Measurements from ENCODE around the gene AVPI1. TPM values are rescaled to one million over a fixed set of nuclear protein-coding genes. Genes with fewer than 3 reads are reported as not detected.

Gene AVPI1, protein sequence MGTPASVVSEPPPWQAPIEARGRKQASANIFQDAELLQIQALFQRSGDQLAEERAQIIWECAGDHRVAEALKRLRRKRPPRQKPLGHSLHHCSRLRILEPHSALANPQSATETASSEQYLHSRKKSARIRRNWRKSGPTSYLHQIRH
- 3.3 TPM for polyA plus RNA-seq (2013, experiment 1 of 2)
- 2.9 TPM for polyA plus RNA-seq (2013, experiment 2 of 2)

DNA sequence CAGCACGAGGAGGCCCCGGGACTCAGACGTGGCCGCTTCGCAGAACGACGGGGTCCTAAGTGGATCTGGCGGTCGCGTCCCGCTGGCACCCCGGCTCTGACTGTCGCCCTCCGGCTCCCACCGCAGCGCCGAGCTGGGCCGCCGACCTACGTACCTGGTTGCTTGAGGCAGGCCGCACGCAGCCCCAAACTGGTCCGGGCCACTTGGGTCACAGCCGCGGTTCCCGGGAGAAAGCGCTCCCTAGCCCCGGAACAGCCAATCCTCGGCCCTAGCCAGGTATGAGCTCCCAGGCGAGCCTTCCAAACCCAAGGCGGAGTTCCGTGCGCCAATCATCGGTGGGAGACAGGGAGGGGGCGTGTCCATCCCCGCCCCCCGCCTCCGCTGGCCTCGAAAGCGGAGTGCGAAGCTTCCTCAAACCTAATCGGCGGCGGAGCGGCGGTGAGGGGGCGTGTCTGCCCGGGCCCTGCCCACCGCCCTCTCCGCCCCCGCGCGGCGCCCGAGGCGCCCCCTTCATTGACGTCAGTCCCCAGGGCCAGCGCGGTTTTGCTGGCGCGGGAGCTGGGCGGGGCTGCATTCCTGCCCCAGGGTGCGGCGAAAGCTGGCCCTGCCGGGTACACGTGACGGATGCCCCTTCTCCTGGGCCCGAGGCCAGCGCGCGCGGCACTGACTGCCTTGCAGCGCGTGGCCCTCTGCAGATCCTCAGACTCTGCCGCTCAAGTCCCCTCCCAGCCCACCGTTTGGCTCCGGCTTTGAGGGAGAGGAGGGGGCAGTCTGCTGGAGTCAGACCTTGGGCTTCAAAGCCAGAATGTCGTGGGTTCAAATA lies at the start of gene AVPI1:
AVPI1 (minus strand) TSS at position 280 of the 823 bp plus-strand sequence. CDS start 7,336 bp downstream, outside the sequence.
- H3K27ac ChIP-seq (ENCODE audit: low read depth, low read length), result no peak within 1 kb of the TSS
- no CpG with 5 or more reads among the region's 78 CpGs for WGBS (ENCODE audit: extremely low coverage, insufficient coverage, low lambda C conversion rate)
- H3K4me1 ChIP-seq (ENCODE audit: control insufficient read depth, low read depth, low read length), result peaks cover 3% of the 10 kb centered on the region

DNA sequence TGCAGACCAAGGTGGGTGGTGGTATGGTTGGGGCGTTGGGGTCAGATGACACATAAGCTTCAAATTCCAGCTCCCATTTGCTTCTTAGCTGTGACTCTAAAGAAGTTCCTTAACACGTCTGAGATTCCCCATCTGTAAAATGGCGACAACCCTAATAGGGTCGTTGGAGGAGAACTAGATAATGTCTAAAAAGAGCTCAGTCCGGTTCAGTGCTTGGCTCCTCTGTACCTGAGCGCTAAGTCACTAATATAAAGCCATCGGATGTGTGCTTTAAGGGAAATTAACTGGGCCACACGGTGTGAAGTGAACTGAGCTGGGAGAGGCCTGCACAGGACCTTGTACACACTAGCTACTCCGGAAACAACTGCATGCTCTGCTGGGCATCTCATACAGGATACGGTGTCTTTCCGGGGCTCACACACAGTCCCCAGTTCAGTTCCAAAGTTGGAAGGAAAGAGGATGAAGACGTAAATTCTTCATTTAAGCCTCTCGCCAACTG lies 49.4 kb upstream of the AVPI1 start:
- Histone ChIP-seq H3K4me2 (ENCODE audit: low read length) (peak overlapping the region; percentile 5), H3K4me1 (ENCODE audit: control insufficient read depth, low read depth, low read length) (peaks cover 2% of the 10 kb centered on the region), H3K36me3 (ENCODE audit: control insufficient read depth, insufficient read depth, low read length) (no peaks in the 10 kb centered on the region), H3K79me1 (ENCODE audit: low read length) (peaks cover 15% of the 10 kb centered on the region), H3K79me2 (ENCODE audit: control insufficient read depth, insufficient read depth, low read length) (peaks cover 11% of the 10 kb centered on the region), H3K4me3 (ENCODE audit: low read length) (no peak overlapping the region), H2BK5ac (ENCODE audit: low read length) (no peak overlapping the region), H3K27ac (ENCODE audit: low read depth, low read length) (no peak overlapping the region), H2BK15ac (replicated peaks; ENCODE audit: low read depth) (no peak overlapping the region), H3K23ac (ENCODE audit: low read length) (no peak overlapping the region), H4K5ac (ENCODE audit: low read length) (peak overlapping the region; percentile 17), H3K18ac (ENCODE audit: low read length) (no peak overlapping the region), H3K9ac (ENCODE audit: low read length) (peak overlapping the region; percentile 16), H2AK5ac (ENCODE audit: low read length) (no peak overlapping the region), H3K56ac (ENCODE audit: low read length) (peak overlapping the region; percentile 72), H3K4ac (ENCODE audit: low read depth, low read length) (no peak overlapping the region), H2BK120ac (ENCODE audit: low read depth, low read length) (no peak overlapping the region), H3K27me3 (ENCODE audit: insufficient read depth, low read length, poor library complexity) (no peaks in the 10 kb centered on the region), H4K8ac (ENCODE audit: low read depth, low read length) (no peak overlapping the region)
- no peak for DNase-seq
- WGBS (ENCODE audit: extremely low coverage, insufficient coverage, low lambda C conversion rate), result no CpG with 5 or more reads among the region's 13 CpGs

More for the DNA sequence above, at the start of gene AVPI1:
- Histone ChIP-seq H2BK120ac (ENCODE audit: low read depth, low read length) (no peak within 1 kb of the TSS), H3K18ac (ENCODE audit: low read length) (no peak within 1 kb of the TSS), H3K4me3 (ENCODE audit: low read length) (peak within 1 kb of the TSS; percentile 67), H3K79me2 (ENCODE audit: control insufficient read depth, insufficient read depth, low read length) (no peaks in the 10 kb centered on the region), H2AK5ac (ENCODE audit: low read length) (peak within 1 kb of the TSS; percentile 85), H4K5ac (ENCODE audit: low read length) (peak within 1 kb of the TSS; percentile 8), H3K36me3 (ENCODE audit: control insufficient read depth, insufficient read depth, low read length) (no peaks in the 10 kb centered on the region), H2BK15ac (replicated peaks; ENCODE audit: low read depth) (no peak within 1 kb of the TSS), H3K23ac (ENCODE audit: low read length) (no peak within 1 kb of the TSS), H3K56ac (ENCODE audit: low read length) (peak within 1 kb of the TSS; percentile 93), H4K8ac (ENCODE audit: low read depth, low read length) (no peak within 1 kb of the TSS), H2BK5ac (ENCODE audit: low read length) (no peak within 1 kb of the TSS), H3K4me2 (ENCODE audit: low read length) (peak within 1 kb of the TSS; percentile 61), H3K27me3 (ENCODE audit: insufficient read depth, low read length, poor library complexity) (no peaks in the 10 kb centered on the region), H3K79me1 (ENCODE audit: low read length) (no peaks in the 10 kb centered on the region), H3K9ac (ENCODE audit: low read length) (peak within 1 kb of the TSS; percentile 86), H3K4ac (ENCODE audit: low read depth, low read length) (no peak within 1 kb of the TSS)
- DNase-seq, result peak; percentile 99

DNA sequence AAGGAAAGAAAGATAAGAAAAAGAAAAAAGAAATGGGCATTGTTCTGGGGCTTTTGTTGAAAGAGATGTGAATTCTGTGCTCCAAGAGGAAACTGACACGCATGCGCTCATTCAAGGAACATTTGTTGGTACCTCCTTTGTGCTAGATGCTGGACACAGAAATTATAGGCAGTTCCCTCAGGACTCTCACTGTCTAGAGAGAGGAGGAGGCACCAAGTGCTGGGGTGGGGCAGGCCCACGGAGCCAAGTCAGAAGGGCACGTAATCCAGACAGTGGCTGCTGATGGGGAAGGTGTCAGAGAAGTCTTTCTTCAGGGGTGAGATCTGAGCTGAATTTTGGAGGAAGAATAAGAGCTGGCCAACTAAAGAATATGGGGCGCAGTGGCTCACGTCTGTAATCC lies 47.0 kb upstream of the AVPI1 start:
- WGBS (ENCODE audit: extremely low coverage, insufficient coverage, low lambda C conversion rate), result no CpG with 5 or more reads among the region's 6 CpGs
- Histone ChIP-seq H3K4me1 (ENCODE audit: control insufficient read depth, low read depth, low read length) (peaks cover 2% of the 10 kb centered on the region), H2BK120ac (ENCODE audit: low read depth, low read length) (no peak overlapping the region), H3K27ac (ENCODE audit: low read depth, low read length) (no peak overlapping the region), H3K4me3 (ENCODE audit: low read length) (no peak overlapping the region), H3K23ac (ENCODE audit: low read length) (no peak overlapping the region), H2AK5ac (ENCODE audit: low read length) (no peak overlapping the region), H3K4ac (ENCODE audit: low read depth, low read length) (no peak overlapping the region), H3K79me1 (ENCODE audit: low read length) (peaks cover 7% of the 10 kb centered on the region), H3K27me3 (ENCODE audit: insufficient read depth, low read length, poor library complexity) (no peaks in the 10 kb centered on the region), H4K8ac (ENCODE audit: low read depth, low read length) (no peak overlapping the region), H3K4me2 (ENCODE audit: low read length) (no peak overlapping the region), H3K18ac (ENCODE audit: low read length) (no peak overlapping the region), H3K79me2 (ENCODE audit: control insufficient read depth, insufficient read depth, low read length) (peaks cover 11% of the 10 kb centered on the region), H4K5ac (ENCODE audit: low read length) (no peak overlapping the region), H2BK15ac (replicated peaks; ENCODE audit: low read depth) (no peak overlapping the region), H3K9ac (ENCODE audit: low read length) (no peak overlapping the region), H2BK5ac (ENCODE audit: low read length) (no peak overlapping the region), H3K36me3 (ENCODE audit: control insufficient read depth, insufficient read depth, low read length) (no peaks in the 10 kb centered on the region), H3K56ac (ENCODE audit: low read length) (no peak overlapping the region)
- DNase-seq, result no peak

DNA sequence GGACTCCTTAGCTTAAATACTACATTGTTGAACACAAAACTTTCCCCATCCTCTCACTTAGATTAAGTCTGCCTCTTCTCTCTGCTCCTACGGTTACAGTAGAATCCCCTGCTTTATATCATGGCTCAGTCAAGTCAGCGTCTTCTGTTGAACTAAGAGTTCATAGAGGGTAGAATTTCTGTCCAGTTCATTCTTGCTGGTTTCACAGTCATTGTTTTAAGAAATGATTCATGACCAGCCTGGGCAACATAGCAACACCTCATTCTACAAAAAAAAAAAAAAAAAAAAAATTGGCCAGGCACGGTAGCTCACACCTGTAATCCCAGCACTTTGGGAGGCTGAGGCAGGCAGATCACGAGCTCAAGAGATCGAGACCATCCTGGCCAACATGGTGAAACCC lies 46.2 kb upstream of the AVPI1 start:
- Histone ChIP-seq H2BK120ac (ENCODE audit: low read depth, low read length) (no peak overlapping the region), H2BK15ac (replicated peaks; ENCODE audit: low read depth) (no peak overlapping the region), H2BK5ac (ENCODE audit: low read length) (no peak overlapping the region), H3K4ac (ENCODE audit: low read depth, low read length) (no peak overlapping the region), H3K36me3 (ENCODE audit: control insufficient read depth, insufficient read depth, low read length) (no peaks in the 10 kb centered on the region), H3K4me1 (ENCODE audit: control insufficient read depth, low read depth, low read length) (peaks cover 2% of the 10 kb centered on the region), H3K79me2 (ENCODE audit: control insufficient read depth, insufficient read depth, low read length) (peaks cover 6% of the 10 kb centered on the region), H3K56ac (ENCODE audit: low read length) (no peak overlapping the region), H3K4me3 (ENCODE audit: low read length) (no peak overlapping the region), H3K4me2 (ENCODE audit: low read length) (no peak overlapping the region), H4K8ac (ENCODE audit: low read depth, low read length) (no peak overlapping the region), H4K5ac (ENCODE audit: low read length) (no peak overlapping the region), H3K18ac (ENCODE audit: low read length) (no peak overlapping the region), H3K79me1 (ENCODE audit: low read length) (peaks cover 3% of the 10 kb centered on the region), H3K27ac (ENCODE audit: low read depth, low read length) (no peak overlapping the region), H3K9ac (ENCODE audit: low read length) (no peak overlapping the region), H3K23ac (ENCODE audit: low read length) (no peak overlapping the region), H2AK5ac (ENCODE audit: low read length) (no peak overlapping the region), H3K27me3 (ENCODE audit: insufficient read depth, low read length, poor library complexity) (no peaks in the 10 kb centered on the region)
- no peak for DNase-seq
- WGBS (ENCODE audit: extremely low coverage, insufficient coverage, low lambda C conversion rate), result no CpG with 5 or more reads among the region's 5 CpGs

DNA sequence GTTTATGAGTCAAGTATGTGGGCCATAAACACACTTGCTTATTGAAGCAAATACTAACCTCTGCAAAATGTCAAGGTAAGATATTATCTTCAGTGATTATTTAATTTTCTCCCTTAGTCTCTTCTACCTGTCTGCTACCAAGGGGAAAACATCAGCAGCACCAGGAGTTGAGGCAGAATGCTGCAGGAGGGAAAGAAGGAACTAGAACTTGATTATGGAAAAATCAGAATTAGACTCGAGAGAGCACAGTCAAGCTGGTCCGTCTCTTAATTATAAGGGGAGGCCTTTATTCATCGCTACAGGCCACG lies 45.0 kb upstream of the AVPI1 start:
- no peak overlapping the region for H3K4ac ChIP-seq (ENCODE audit: low read depth, low read length)
- H3K4me3 ChIP-seq (ENCODE audit: low read length), result no peak overlapping the region
- H3K9ac ChIP-seq (ENCODE audit: low read length), result no peak overlapping the region
- no peak overlapping the region for H2BK15ac ChIP-seq (replicated peaks; ENCODE audit: low read depth)
- H3K79me1 ChIP-seq (ENCODE audit: low read length), result no peaks in the 10 kb centered on the region
- H2BK5ac ChIP-seq (ENCODE audit: low read length), result no peak overlapping the region
- no peak overlapping the region for H3K18ac ChIP-seq (ENCODE audit: low read length)
- H2BK120ac ChIP-seq (ENCODE audit: low read depth, low read length), result no peak overlapping the region
- no peaks in the 10 kb centered on the region for H3K79me2 ChIP-seq (ENCODE audit: control insufficient read depth, insufficient read depth, low read length)
- H2AK5ac ChIP-seq (ENCODE audit: low read length), result no peak overlapping the region
- H3K27me3 ChIP-seq (ENCODE audit: insufficient read depth, low read length, poor library complexity), result no peaks in the 10 kb centered on the region
- H3K4me1 ChIP-seq (ENCODE audit: control insufficient read depth, low read depth, low read length), result no peaks in the 10 kb centered on the region
- WGBS (ENCODE audit: extremely low coverage, insufficient coverage, low lambda C conversion rate), result no CpG with 5 or more reads among the region's 4 CpGs
- DNase-seq, result no peak
- H3K36me3 ChIP-seq (ENCODE audit: control insufficient read depth, insufficient read depth, low read length), result no peaks in the 10 kb centered on the region
- H4K8ac ChIP-seq (ENCODE audit: low read depth, low read length), result no peak overlapping the region
- H3K27ac ChIP-seq (ENCODE audit: low read depth, low read length), result no peak overlapping the region
- H3K23ac ChIP-seq (ENCODE audit: low read length), result no peak overlapping the region
- no peak overlapping the region for H3K56ac ChIP-seq (ENCODE audit: low read length)
- H3K4me2 ChIP-seq (ENCODE audit: low read length), result no peak overlapping the region
- H4K5ac ChIP-seq (ENCODE audit: low read length), result no peak overlapping the region

Data from mesendoderm (in vitro differentiated cells).